IPS-18a (cell line): ENCODE data around the gene NRXN3.

Source experiments
- H3K27ac ChIP-seq: one replicate; pipeline ENCODE4 v1.5.1; 2013; ENCODE audit warnings: low read length
- H3K27me3 ChIP-seq: one replicate; pipeline ENCODE4 v1.6.1; 2013; ENCODE audit warnings: mild to moderate bottlenecking, low read length; ENCODE audit not compliant: control insufficient read depth, insufficient read depth
- H3K36me3 ChIP-seq: one replicate; pipeline ENCODE4 v1.6.1; 2013; ENCODE audit warnings: low read depth, low read length; ENCODE audit not compliant: control insufficient read depth
- H3K4me1 ChIP-seq: one replicate; pipeline ENCODE4 v1.6.1; 2013; ENCODE audit warnings: low read depth, low read length; ENCODE audit not compliant: control insufficient read depth
- H3K4me3 ChIP-seq: one replicate; pipeline ENCODE4 v1.5.1; 2013; ENCODE audit warnings: low read length
- H3K9ac ChIP-seq: one replicate; pipeline ENCODE4 v1.6.1; 2013; ENCODE audit warnings: mild to moderate bottlenecking, low read length, moderate library complexity
- H3K9me3 ChIP-seq: one replicate; pipeline ENCODE4 v1.6.1; 2013; ENCODE audit warnings: low read depth, low read length; ENCODE audit not compliant: control insufficient read depth

The NRXN3 gene

DNA sequence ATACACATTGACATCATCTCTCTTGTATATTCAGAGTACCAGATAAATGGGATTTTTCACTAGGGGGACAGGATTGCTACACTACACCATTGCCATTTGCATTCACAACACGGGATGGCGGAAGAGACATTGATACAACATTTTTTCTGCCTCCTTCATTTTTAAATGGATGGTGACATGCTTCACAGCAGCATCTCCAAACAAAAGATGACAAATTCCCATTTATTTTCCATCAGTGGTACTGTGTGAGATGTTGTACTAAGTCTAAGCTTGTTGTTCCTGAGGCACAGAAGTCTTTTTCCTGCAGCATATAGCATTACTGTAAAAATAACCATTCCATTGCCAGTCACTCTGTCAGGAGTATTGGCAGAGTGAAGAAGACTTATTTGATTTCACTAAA lies 912.7 kb downstream of the NRXN3 start:
- Histone ChIP-seq H3K4me3 (no peak overlapping the region), H3K9me3 (no peaks in the 10 kb centered on the region), H3K27me3 (peaks cover 2% of the 10 kb centered on the region), H3K4me1 (peaks cover 2% of the 10 kb centered on the region), H3K36me3 (no peaks in the 10 kb centered on the region), H3K9ac (no peak overlapping the region), H3K27ac (no peak overlapping the region)

DNA sequence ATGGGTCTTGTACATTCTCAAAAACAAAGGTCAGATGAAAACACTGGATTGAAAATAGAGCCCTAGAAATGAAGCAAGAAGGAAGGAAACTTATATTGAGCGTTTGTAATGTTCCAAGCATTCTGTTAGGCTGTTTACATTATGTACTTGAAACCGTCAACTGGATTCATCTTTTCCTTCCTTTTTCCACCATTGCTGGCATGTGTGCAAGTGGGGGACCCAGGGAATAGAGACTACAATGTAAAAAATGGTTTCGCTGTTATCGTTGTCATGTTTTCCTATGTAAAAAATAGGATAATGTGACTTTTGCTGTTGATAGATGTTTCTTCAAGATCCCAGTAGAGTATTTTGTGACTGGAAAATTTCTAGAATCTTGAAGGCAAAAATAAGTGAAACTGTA lies 913.2 kb downstream of the NRXN3 start:
- no peak overlapping the region for H3K4me3 ChIP-seq
- no peaks in the 10 kb centered on the region for H3K9me3 ChIP-seq
- H3K27ac ChIP-seq: no peak overlapping the region
- H3K36me3 ChIP-seq: no peaks in the 10 kb centered on the region
- H3K4me1 ChIP-seq: peaks cover 2% of the 10 kb centered on the region
- no peak overlapping the region for H3K9ac ChIP-seq
- peaks cover 5% of the 10 kb centered on the region for H3K27me3 ChIP-seq

DNA sequence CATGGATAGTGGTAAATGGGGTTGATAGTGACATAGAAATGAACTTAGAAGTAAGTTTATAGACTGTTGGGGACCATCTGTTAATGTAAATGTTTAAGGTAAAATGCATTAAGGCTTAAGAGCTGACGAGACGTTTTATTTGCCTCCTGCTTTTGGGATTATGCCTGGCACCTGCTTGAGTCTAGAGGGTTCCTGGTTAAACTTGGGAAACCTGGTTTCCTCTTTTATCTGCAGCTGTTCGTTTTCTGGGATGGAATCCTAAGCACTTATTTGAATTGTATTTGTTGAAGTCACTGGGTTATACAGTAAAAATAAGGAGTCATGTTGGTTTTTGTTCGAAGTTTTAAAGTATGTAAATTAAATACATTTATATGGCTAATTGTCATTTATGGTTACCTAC lies 914.7 kb downstream of the NRXN3 start:
- no peaks in the 10 kb centered on the region for H3K4me1 ChIP-seq
- no peak overlapping the region for H3K27ac ChIP-seq
- no peak overlapping the region for H3K4me3 ChIP-seq
- no peak overlapping the region for H3K9ac ChIP-seq
- peaks cover 18% of the 10 kb centered on the region for H3K27me3 ChIP-seq
- H3K9me3 ChIP-seq: no peaks in the 10 kb centered on the region
- no peaks in the 10 kb centered on the region for H3K36me3 ChIP-seq

DNA sequence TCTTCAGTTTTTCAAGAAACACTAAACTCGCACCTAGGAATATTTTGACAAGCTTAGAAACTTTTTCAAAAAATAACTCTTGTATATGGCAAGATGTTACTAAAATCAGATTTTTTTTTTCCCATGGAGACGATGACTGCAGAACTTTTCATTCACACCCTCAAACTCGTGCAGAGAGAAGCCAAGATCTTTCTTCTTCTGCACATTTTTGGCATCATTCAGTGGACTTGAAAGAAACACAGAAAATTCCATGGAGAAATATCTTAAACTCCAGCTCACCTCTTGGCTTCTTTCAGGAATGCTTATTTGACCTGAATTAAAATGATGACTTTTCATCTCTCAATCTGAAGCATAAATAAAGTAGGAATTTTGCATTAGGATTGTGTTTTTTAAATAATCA lies 919.4 kb downstream of the NRXN3 start:
- Histone ChIP-seq H3K4me3 (no peak overlapping the region), H3K4me1 (peaks cover 26% of the 10 kb centered on the region), H3K9me3 (no peaks in the 10 kb centered on the region), H3K36me3 (no peaks in the 10 kb centered on the region), H3K9ac (no peak overlapping the region), H3K27me3 (peaks cover 58% of the 10 kb centered on the region), H3K27ac (no peak overlapping the region)

DNA sequence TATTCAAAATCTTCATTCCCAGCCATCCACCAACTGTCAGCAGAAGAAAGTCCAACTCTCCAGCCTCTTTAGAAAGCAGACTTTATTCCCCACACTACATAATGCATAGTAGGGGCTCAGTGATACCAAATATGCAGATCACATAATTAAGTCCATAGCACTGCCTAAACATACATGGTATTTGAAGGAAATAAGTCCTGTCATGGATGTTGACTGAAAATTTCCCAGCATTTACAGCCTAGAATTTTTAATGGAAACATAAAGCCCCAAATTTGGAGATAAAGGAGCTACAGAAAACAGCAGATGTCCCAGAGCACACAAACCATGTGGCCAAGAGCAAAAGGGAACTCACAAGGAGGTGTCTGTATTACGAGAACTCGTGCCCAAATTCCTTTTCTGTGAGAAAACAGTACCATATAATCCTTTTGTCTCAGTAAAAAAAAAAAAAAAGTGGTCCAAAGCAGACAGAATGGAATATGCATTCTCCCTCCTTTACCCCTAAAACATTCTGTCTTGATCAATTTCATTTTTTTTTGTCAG lies 920.5 kb downstream of the NRXN3 start:
- no peak overlapping the region for H3K9ac ChIP-seq

DNA sequence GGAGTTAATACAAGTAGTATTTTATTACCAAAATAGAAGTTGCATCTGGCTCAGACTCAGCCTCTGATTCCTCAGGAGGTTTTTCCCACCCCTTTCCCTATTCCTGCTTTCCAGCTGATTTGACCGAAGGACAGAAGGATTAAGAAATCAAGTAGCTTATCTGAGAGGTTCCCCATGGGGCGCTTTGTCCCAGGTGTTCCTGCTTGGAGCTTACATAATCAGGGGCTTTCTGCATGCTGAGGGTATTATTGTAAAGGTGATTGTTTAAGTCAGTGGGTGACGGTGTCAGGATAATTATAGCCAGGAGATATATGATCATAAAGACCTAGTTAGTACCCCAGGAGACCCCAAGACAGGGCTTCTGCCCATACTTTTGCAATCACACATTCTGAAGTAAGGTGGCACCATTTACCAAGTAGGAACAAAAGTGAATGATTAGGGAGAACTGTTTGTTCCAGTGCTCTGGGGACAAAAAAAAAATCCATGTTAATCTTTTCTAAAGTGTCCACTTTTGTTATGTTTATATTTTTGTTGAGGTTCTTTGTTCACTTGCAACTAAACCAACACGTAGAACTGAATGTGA lies 921.3 kb downstream of the NRXN3 start:
- Histone ChIP-seq H3K27me3 (peaks cover 58% of the 10 kb centered on the region), H3K9ac (no peak overlapping the region), H3K4me1 (peaks cover 32% of the 10 kb centered on the region), H3K4me3 (peak overlapping the region; percentile 28), H3K36me3 (no peaks in the 10 kb centered on the region), H3K27ac (no peak overlapping the region), H3K9me3 (no peaks in the 10 kb centered on the region)

More for the DNA sequence above, 920.5 kb downstream of the NRXN3 start:
- peaks cover 32% of the 10 kb centered on the region for H3K4me1 ChIP-seq
- H3K36me3 ChIP-seq: no peaks in the 10 kb centered on the region
- peak overlapping the region; percentile 28 for H3K4me3 ChIP-seq
- no peak overlapping the region for H3K27ac ChIP-seq
- no peaks in the 10 kb centered on the region for H3K9me3 ChIP-seq
- H3K27me3 ChIP-seq: peaks cover 58% of the 10 kb centered on the region

DNA sequence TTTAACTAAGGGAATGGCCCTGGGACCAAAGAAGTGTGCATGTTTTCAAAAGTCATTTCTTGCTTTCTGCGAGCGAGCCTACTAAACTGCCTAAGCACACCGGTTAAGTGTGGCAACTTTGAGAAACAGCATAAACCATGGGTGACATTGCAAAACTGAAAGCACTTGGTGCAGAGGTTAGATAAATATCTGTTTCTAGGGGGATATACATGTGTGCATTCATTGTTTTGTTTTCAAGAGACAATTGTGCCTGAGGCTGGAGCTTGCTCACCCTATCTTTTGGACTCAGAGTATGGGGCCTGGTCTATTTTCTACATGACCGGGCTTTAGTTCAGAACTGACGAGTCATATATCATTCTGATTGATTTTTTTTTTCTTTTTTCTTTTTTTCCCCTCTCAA lies 923.4 kb downstream of the NRXN3 start:
- Histone ChIP-seq H3K27me3 (peaks cover 53% of the 10 kb centered on the region), H3K36me3 (no peaks in the 10 kb centered on the region), H3K9me3 (no peaks in the 10 kb centered on the region), H3K9ac (no peak overlapping the region), H3K27ac (no peak overlapping the region), H3K4me3 (no peak overlapping the region), H3K4me1 (peaks cover 36% of the 10 kb centered on the region)

DNA sequence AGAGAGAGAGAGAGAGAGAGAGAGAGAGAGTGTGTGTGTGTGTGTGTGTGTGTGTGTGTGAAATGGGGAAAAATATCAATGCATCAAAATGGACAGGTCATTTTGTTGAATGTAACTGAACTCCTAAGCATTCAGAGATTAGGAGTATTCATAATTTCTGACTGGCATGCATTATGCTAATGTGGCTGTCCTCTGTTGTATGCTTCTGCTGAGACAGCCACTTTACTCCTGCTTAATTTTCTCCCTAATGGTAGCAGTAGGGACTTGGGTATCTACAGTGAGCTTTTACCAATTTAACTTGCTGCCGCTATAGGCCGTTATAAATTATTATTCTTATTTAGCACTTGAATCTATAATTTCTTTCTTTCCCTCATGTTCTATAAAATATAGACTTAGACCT lies 924.8 kb downstream of the NRXN3 start:
- H3K36me3 ChIP-seq: no peaks in the 10 kb centered on the region
- no peak overlapping the region for H3K27ac ChIP-seq
- no peak overlapping the region for H3K9ac ChIP-seq
- peaks cover 36% of the 10 kb centered on the region for H3K4me1 ChIP-seq
- no peak overlapping the region for H3K4me3 ChIP-seq
- peaks cover 39% of the 10 kb centered on the region for H3K27me3 ChIP-seq
- H3K9me3 ChIP-seq: no peaks in the 10 kb centered on the region

DNA sequence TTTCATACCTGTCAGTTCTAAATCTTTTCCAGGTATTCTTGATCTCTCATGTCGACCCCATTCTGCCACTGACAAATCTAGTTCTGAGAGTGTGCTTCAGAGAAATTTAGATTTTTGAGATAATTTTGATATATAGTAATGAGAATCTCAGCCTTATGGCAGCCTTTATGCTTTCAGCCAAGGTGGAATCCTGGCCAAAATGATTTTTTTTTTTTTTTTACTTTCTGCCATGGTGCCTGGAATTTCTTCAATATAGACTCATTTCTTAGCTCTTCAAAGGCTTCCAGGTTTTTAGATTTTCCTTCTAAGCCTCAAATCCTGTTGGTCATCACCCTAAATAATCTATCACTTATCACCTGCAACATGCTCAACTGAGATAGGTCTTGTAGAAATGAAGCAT lies 926.6 kb downstream of the NRXN3 start:
- Histone ChIP-seq H3K27ac (no peak overlapping the region), H3K4me1 (peaks cover 22% of the 10 kb centered on the region), H3K27me3 (peaks cover 27% of the 10 kb centered on the region), H3K9me3 (no peaks in the 10 kb centered on the region), H3K36me3 (no peaks in the 10 kb centered on the region), H3K9ac (no peak overlapping the region), H3K4me3 (no peak overlapping the region)

DNA sequence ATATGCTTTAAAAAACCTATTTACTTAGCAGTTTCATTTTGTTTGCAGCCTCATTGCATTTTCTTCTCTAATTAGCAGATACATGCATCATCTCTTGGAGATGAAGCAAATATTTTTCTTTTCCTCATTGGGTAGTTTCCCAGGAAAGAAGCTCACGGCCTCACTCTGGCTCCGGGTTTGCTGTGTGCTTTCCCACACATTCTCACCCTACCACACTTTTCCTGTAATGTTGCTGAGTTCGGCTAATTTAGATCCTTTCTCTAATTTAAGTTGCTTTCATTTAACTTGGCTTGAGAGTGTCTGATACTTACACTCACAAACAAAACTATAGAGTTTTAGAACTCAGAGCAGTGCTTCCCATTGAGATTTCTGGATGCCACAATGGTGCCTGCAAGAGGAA lies 928.2 kb downstream of the NRXN3 start:
- no peak overlapping the region for H3K27ac ChIP-seq
- no peak overlapping the region for H3K9ac ChIP-seq
- H3K9me3 ChIP-seq: no peaks in the 10 kb centered on the region
- peaks cover 18% of the 10 kb centered on the region for H3K4me1 ChIP-seq
- H3K4me3 ChIP-seq: no peak overlapping the region
- H3K27me3 ChIP-seq: peaks cover 12% of the 10 kb centered on the region
- no peaks in the 10 kb centered on the region for H3K36me3 ChIP-seq

DNA sequence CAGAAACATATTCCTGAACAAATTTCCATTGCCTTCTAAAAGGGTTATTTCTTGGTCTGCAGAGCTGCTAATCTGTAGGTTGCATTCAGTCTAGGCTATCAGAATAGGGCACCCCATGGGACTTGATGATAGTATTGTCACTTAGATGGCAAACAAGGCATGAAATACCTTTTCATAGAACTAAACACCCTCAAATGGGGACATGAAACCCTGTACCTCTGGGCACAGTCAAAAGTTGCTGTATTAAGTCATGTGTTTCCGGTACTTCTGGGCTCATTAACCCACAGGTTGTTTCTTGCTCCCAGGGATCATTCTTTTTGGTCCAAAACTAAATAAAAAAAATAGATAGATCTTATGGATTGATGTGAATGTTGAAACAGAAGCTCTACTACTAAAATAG lies 930.4 kb downstream of the NRXN3 start:
- Histone ChIP-seq H3K9me3 (no peaks in the 10 kb centered on the region), H3K9ac (no peak overlapping the region), H3K27ac (no peak overlapping the region), H3K4me1 (peaks cover 4% of the 10 kb centered on the region), H3K36me3 (no peaks in the 10 kb centered on the region), H3K27me3 (no peaks in the 10 kb centered on the region), H3K4me3 (no peak overlapping the region)

DNA sequence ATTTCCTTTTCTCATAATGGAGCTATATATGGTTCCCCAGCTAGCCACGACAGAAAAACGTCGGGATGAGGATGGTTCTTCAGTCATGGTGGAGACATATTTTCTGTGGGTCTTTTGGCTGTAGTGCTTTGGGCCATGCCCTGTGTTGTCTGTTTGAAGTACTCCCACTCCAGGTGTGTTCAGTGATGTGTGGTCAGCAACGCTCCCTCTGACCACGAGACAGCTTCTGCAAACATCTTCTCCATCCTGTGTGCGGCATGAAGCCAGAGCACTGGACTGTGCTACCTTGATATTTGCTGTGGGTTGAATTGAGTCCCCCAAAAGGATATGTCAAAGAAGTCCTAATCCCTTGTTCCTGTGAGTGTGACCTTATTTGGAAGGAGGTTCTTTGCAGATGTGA lies 931.2 kb downstream of the NRXN3 start:
- H3K9ac ChIP-seq: no peak overlapping the region
- H3K4me3 ChIP-seq: no peak overlapping the region
- H3K27ac ChIP-seq: no peak overlapping the region
- peaks cover 4% of the 10 kb centered on the region for H3K4me1 ChIP-seq
- no peaks in the 10 kb centered on the region for H3K9me3 ChIP-seq
- H3K27me3 ChIP-seq: no peaks in the 10 kb centered on the region
- H3K36me3 ChIP-seq: no peaks in the 10 kb centered on the region
